Mesenchymal stem cell (in vitro differentiated cells and primary cell): ENCODE results near the gene USF3.

Experiments used
- DNase-seq: peaks from one replicate; pipeline ENCODE4 v3.0.0-alpha.2; 2013
- H2AFZ ChIP-seq: one replicate; pipeline ENCODE4 v1.6.1; 2013; ENCODE audit warnings: low read depth, mild to moderate bottlenecking, control low read depth, inconsistent platforms, low read length, moderate library complexity
- H2AK5ac ChIP-seq: 2 replicates; pipeline ENCODE4 v1.6.1; 2013; ENCODE audit warnings: low read length, moderate library complexity, mild to moderate bottlenecking, inconsistent platforms; ENCODE audit not compliant: severe bottlenecking
- H2BK120ac ChIP-seq: one replicate; pipeline ENCODE4 v1.6.1; 2013; ENCODE audit warnings: low read depth, mild to moderate bottlenecking, inconsistent platforms, low read length, moderate library complexity
- H2BK12ac ChIP-seq, 2 experiments: one replicate each; pipeline ENCODE4 v1.6.1; 2013; ENCODE audit warnings: inconsistent platforms in 2 of 2, low read length in 2 of 2, mild to moderate bottlenecking in 2 of 2, moderate library complexity in 2 of 2, control low read depth in 1 of 2
- H2BK15ac ChIP-seq: one replicate; pipeline ENCODE4 v1.6.1; 2013; ENCODE audit warnings: mild to moderate bottlenecking, low read depth, inconsistent platforms; ENCODE audit not compliant: poor library complexity, severe bottlenecking
- H2BK5ac ChIP-seq: 2 replicates; pipeline ENCODE4 v1.6.1; 2013; ENCODE audit warnings: low read depth, mild to moderate bottlenecking, low read length, control low read depth, inconsistent platforms; ENCODE audit not compliant: poor library complexity, severe bottlenecking
- H3K14ac ChIP-seq, 2 experiments: one replicate each; pipeline ENCODE4 v1.6.1; 2013; ENCODE audit warnings: inconsistent platforms in 2 of 2, low read length in 2 of 2, control low read depth in 1 of 2, mild to moderate bottlenecking in 1 of 2, moderate library complexity in 1 of 2
- H3K18ac ChIP-seq, 2 experiments: one replicate each; pipeline ENCODE4 v1.6.1; 2013; ENCODE audit warnings: inconsistent platforms in 2 of 2, low read length in 2 of 2, control low read depth in 1 of 2, low read depth in 1 of 2, mild to moderate bottlenecking in 1 of 2
- H3K23ac ChIP-seq, 2 experiments: one replicate each; pipeline ENCODE4 v1.6.1; 2013; ENCODE audit warnings: inconsistent platforms in 2 of 2, low read length in 2 of 2, mild to moderate bottlenecking in 2 of 2, moderate library complexity in 2 of 2, control low read depth in 1 of 2
- H3K27ac ChIP-seq: 2 replicates; pipeline ENCODE4 v1.5.1; 2013; ENCODE audit warnings: mild to moderate bottlenecking, moderate library complexity, low read length, control low read depth, inconsistent platforms; ENCODE audit not compliant: poor library complexity, severe bottlenecking
- H3K27me3 ChIP-seq, 2 experiments: 2 replicates each; pipeline versions ENCODE4 v1.6.1 to v1.7.0; 2013; ENCODE audit warnings: low read length in 2 of 2, mild to moderate bottlenecking in 2 of 2, moderate library complexity in 2 of 2, control low read depth in 1 of 2, inconsistent platforms in 1 of 2; ENCODE audit not compliant: control insufficient read depth in 1 of 2, insufficient read depth in 1 of 2
- H3K36me3 ChIP-seq, 2 experiments: 2 replicates each; pipeline versions ENCODE4 v1.6.1 to v1.7.0; 2013; ENCODE audit warnings: low read length in 2 of 2, control low read depth in 1 of 2, inconsistent platforms in 1 of 2, low read depth in 1 of 2, mild to moderate bottlenecking in 1 of 2; ENCODE audit not compliant: insufficient read depth in 2 of 2, control insufficient read depth in 1 of 2
- H3K4ac ChIP-seq, 2 experiments: one replicate each; pipeline ENCODE4 v1.6.1; 2013; ENCODE audit warnings: inconsistent platforms in 2 of 2, low read length in 2 of 2, mild to moderate bottlenecking in 2 of 2, moderate library complexity in 2 of 2, control low read depth in 1 of 2, low read depth in 1 of 2
- H3K4me1 ChIP-seq: 2 replicates; pipeline ENCODE4 v1.6.1; 2013; ENCODE audit warnings: low read depth, low read length, control low read depth; ENCODE audit not compliant: control insufficient read depth, insufficient read depth
- H3K4me2 ChIP-seq: 2 replicates; pipeline ENCODE4 v1.6.1; 2013; ENCODE audit warnings: low read length, mild to moderate bottlenecking, inconsistent platforms; ENCODE audit not compliant: poor library complexity, severe bottlenecking
- H3K4me3 ChIP-seq, 2 experiments: 2 replicates each; pipeline versions ENCODE4 v1.5.1 to v1.7.0; 2013; ENCODE audit warnings: low read length in 2 of 2, mild to moderate bottlenecking in 2 of 2, control low read depth in 1 of 2, low read depth in 1 of 2; ENCODE audit not compliant: insufficient read depth in 1 of 2
- H3K79me1 ChIP-seq: replicated peaks from 2 replicates; pipeline ENCODE4 v1.6.1; 2013; ENCODE audit warnings: mild to moderate bottlenecking, control low read depth, low read length, inconsistent platforms; ENCODE audit not compliant: poor library complexity, severe bottlenecking
- H3K9ac ChIP-seq: 2 replicates; pipeline ENCODE4 v1.7.0; 2013; ENCODE audit warnings: mild to moderate bottlenecking, low read length, moderate library complexity
- H3K9me3 ChIP-seq: 2 replicates; pipeline ENCODE4 v1.7.0; 2013; ENCODE audit warnings: mild to moderate bottlenecking, low read length; ENCODE audit not compliant: control insufficient read depth
- H4K8ac ChIP-seq: one replicate; pipeline ENCODE4 v1.6.1; 2013; ENCODE audit warnings: inconsistent platforms, mild to moderate bottlenecking, low read length, moderate library complexity
- H4K91ac ChIP-seq: one replicate; pipeline ENCODE4 v1.6.1; 2013; ENCODE audit warnings: mild to moderate bottlenecking, low read length, inconsistent platforms
- WGBS: methylation state at CpG from one replicate; pipeline ENCODE4 v1.1.7; 2013; ENCODE audit warnings: mixed read lengths; 5-methylcytosine and 5-hydroxymethylcytosine counted together

Gene USF3

DNA sequence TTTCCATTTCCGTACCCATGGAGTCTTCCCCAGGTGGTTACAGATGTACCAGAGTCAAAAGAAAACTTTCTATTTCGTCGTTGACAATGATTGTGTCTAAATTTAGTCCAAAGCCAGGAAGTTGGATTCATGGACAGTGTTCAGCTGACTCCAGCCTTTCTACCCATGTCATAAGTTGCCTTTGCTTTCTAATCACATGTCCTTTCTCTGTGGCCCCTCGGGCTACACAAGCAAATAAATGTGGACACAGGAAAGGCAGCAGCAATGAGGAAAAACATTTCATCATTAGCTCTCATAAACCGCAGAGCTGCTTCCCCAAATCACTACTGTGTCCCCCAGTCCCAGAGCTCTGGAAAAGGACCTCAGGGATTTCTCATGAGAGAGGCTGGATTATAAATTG lies 82.0 kb downstream of the USF3 start:
- DNase-seq: peak; percentile 8
- Histone ChIP-seq H3K4me3 (no peak overlapping the region), H2BK15ac (no peak overlapping the region), H2BK12ac (no peak overlapping the region), H3K23ac (no peak overlapping the region), H3K4ac (no peak overlapping the region), H2BK120ac (no peak overlapping the region), H2BK5ac (no peak overlapping the region), H3K36me3 (no peaks in the 10 kb centered on the region), H3K18ac (no peak overlapping the region), H3K4me2 (no peak overlapping the region), H3K4me1 (no peaks in the 10 kb centered on the region), H4K91ac (no peak overlapping the region), H3K9me3 (no peaks in the 10 kb centered on the region), H2AK5ac (no peak overlapping the region), H3K27me3 (peaks cover 0 to 5% of the 10 kb centered on the region in 2 experiments), H4K8ac (no peak overlapping the region), H3K14ac (no peak overlapping the region), H2AFZ (no peak overlapping the region), H3K79me1 (no peaks in the 10 kb centered on the region), H3K9ac (no peak overlapping the region), H3K27ac (no peak overlapping the region)
- WGBS: 75% methylated on average over 4 of the region's 5 CpGs

DNA sequence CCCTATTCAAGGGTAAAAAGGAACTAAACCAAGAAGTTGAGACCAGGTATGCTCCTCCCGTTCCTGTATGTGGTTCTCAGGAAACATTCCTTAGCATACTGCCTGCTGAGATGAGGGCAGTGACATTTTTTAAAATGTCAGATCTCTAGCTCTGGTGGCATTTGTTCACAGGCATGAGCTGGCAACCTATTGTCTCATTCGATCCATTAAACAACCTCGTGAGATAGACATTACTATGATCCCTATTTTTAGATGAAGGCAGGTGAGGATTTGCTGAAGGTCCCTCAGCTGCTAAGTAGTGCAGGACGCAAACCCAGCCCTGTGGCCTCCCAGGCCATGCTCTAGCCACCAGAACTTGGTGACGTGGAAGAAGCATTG lies 89.2 kb downstream of the USF3 start:
- no peaks in the 10 kb centered on the region for H3K4me1 ChIP-seq
- no peak overlapping the region for H3K4me2 ChIP-seq
- H2BK15ac ChIP-seq: no peak overlapping the region
- H3K79me1 ChIP-seq: no peaks in the 10 kb centered on the region
- no peak overlapping the region for H2BK12ac ChIP-seq
- no peak overlapping the region for H3K9ac ChIP-seq
- H4K8ac ChIP-seq: no peak overlapping the region
- H3K9me3 ChIP-seq: no peaks in the 10 kb centered on the region
- no peak overlapping the region for H2AK5ac ChIP-seq
- H3K4me3 ChIP-seq: no peak overlapping the region
- H3K23ac ChIP-seq: no peak overlapping the region
- 91% methylated on average over 4 of the region's 5 CpGs for WGBS
- no peak overlapping the region for H2AFZ ChIP-seq
- no peaks in the 10 kb centered on the region for H3K36me3 ChIP-seq
- no peak for DNase-seq
- H3K4ac ChIP-seq: no peak overlapping the region
- no peak overlapping the region for H4K91ac ChIP-seq
- no peak overlapping the region for H3K18ac ChIP-seq
- H3K27me3 ChIP-seq: peaks cover 1 to 13% of the 10 kb centered on the region in 2 experiments
- H3K27ac ChIP-seq: no peak overlapping the region
- no peak overlapping the region for H2BK5ac ChIP-seq
- H2BK120ac ChIP-seq: no peak overlapping the region
- no peak overlapping the region for H3K14ac ChIP-seq

DNA sequence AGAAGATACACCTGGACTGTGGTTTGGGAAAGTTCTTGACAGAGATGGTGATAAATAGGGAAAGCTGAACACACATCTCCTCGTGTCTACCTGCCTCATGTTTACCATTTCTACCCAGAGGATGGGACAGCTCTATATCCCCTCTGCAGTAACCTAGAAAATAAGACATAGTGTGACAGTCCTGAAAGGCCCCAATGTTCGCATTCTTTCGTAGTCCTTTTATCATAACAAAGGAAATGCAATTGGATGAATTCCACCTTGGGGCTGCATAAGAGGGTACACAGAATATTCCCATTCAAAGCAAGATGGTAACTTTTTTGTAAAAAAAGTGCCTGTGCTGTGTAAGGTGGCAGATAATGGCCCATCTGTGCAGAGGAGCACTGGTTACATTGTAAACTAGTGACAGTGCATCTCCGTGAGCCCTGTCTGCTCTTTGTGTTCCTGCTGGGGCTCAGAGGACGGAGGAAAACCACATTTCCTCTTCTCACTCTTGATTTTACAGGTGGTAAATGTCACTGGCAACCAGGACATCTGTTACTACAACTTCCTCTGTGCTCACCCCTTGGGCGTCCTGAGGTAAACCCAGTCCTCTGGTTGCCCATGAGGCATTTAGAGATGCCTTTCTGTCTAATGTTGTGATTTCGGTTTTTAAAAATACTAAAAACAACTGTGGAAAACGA lies 89.8 kb downstream of the USF3 start:
- no peaks in the 10 kb centered on the region for H3K36me3 ChIP-seq
- H2AFZ ChIP-seq: no peak overlapping the region
- H3K14ac ChIP-seq: no peak overlapping the region
- no peak overlapping the region for H2BK15ac ChIP-seq
- H3K79me1 ChIP-seq: no peaks in the 10 kb centered on the region
- no peak for DNase-seq
- H2BK120ac ChIP-seq: no peak overlapping the region
- H3K18ac ChIP-seq: no peak overlapping the region
- no peak overlapping the region for H3K9ac ChIP-seq
- WGBS: 60% methylated on average over 8 of the region's 8 CpGs
- peaks cover 7 to 13% of the 10 kb centered on the region in 2 experiments for H3K27me3 ChIP-seq
- no peak overlapping the region for H3K23ac ChIP-seq
- no peak overlapping the region for H2BK12ac ChIP-seq
- H4K91ac ChIP-seq: no peak overlapping the region
- no peak overlapping the region for H4K8ac ChIP-seq
- no peaks in the 10 kb centered on the region for H3K9me3 ChIP-seq
- no peak overlapping the region for H3K4me2 ChIP-seq
- H3K4me1 ChIP-seq: no peaks in the 10 kb centered on the region
- no peak overlapping the region for H3K4ac ChIP-seq
- no peak overlapping the region for H3K27ac ChIP-seq
- H2BK5ac ChIP-seq: no peak overlapping the region
- no peak overlapping the region for H3K4me3 ChIP-seq
- no peak overlapping the region for H2AK5ac ChIP-seq

DNA sequence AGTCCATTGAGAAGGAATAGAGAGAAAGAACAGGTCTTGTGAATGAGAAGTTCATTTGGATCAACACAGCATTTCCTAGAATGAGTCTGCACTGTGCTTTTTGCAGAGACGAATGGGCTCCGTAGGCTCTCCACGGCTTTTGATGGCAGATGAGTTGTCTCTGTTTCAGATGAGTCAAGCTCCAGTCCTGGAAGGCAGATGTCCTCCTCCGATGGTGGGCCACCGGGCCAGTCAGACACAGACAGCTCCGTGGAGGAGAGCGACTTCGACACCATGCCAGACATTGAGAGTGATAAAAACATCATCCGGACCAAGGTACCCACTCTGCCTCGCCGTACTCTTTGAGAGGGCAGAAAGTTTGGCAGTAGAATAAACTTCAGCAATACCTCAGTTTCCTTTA lies 93.6 kb downstream of the USF3 start:
- H2BK5ac ChIP-seq: no peak overlapping the region
- no peak overlapping the region for H3K4ac ChIP-seq
- no peak overlapping the region for H3K9ac ChIP-seq
- no peak overlapping the region for H2AK5ac ChIP-seq
- H2BK120ac ChIP-seq: no peak overlapping the region
- H3K4me3 ChIP-seq: no peak overlapping the region
- H4K91ac ChIP-seq: no peak overlapping the region
- peaks cover 9 to 11% of the 10 kb centered on the region in 2 experiments for H3K27me3 ChIP-seq
- H3K27ac ChIP-seq: no peak overlapping the region
- H3K9me3 ChIP-seq: no peaks in the 10 kb centered on the region
- no peaks in the 10 kb centered on the region for H3K79me1 ChIP-seq
- 89% methylated on average over 11 of the region's 11 CpGs for WGBS
- no peak overlapping the region for H3K23ac ChIP-seq
- DNase-seq: no peak
- H3K4me1 ChIP-seq: no peaks in the 10 kb centered on the region
- no peak overlapping the region for H2BK15ac ChIP-seq
- H3K18ac ChIP-seq: no peak overlapping the region
- no peak overlapping the region for H2AFZ ChIP-seq
- no peaks in the 10 kb centered on the region for H3K36me3 ChIP-seq
- no peak overlapping the region for H4K8ac ChIP-seq
- no peak overlapping the region for H3K4me2 ChIP-seq
- no peak overlapping the region for H3K14ac ChIP-seq
- no peak overlapping the region for H2BK12ac ChIP-seq
